HEK293 (cell line): ENCODE data around the gene LRP1B.

ENCODE experiments used
- CTCF ChIP-seq: fragments of 450-650 bp; formaldehyde crosslinking; IDR thresholded peaks from 2 replicates; pipeline ENCODE4 v1.5.1; 2016; ENCODE audit warnings: missing biosample characterization, missing genetic modification characterization
- PATZ1 ChIP-seq: fragments of 450-650 bp; formaldehyde crosslinking; IDR thresholded peaks from 2 replicates; pipeline ENCODE4 v1.5.1; 2016; ENCODE audit warnings: missing biosample characterization, missing genetic modification characterization
- PBX3 ChIP-seq: sonication (generic); formaldehyde crosslinking; IDR thresholded peaks from 2 replicates; pipeline ENCODE4 v1.8.1; 2022; ENCODE audit warnings: mild to moderate bottlenecking, moderate library complexity, missing genetic modification reagents
- PRDM4 ChIP-seq: fragments of 450-650 bp; formaldehyde crosslinking; IDR thresholded peaks from 2 replicates; pipeline ENCODE4 v1.5.1; 2017; ENCODE audit warnings: missing biosample characterization, missing genetic modification characterization
- YY1 ChIP-seq: fragments of 450-650 bp; formaldehyde crosslinking; IDR thresholded peaks from 2 replicates; pipeline ENCODE4 v1.5.1; 2018; ENCODE audit warnings: missing biosample characterization, missing genetic modification characterization
- ZNF302 ChIP-seq: fragments of 450-650 bp; formaldehyde crosslinking; IDR thresholded peaks from 2 replicates; pipeline ENCODE4 v1.5.1; 2016; ENCODE audit warnings: missing biosample characterization, missing genetic modification characterization, low read depth
- ZNF518A ChIP-seq: fragments of 450-650 bp; formaldehyde crosslinking; conservative IDR thresholded peaks from 2 replicates; pipeline ENCODE4 v1.5.1; 2016; ENCODE audit warnings: low read depth, missing biosample characterization, missing genetic modification characterization
- ZNF629 ChIP-seq: fragments of 450-650 bp; formaldehyde crosslinking; IDR thresholded peaks from 2 replicates; pipeline ENCODE4 v1.5.1; 2017; ENCODE audit warnings: missing biosample characterization, missing genetic modification characterization
- ZNF677 ChIP-seq: fragments of 450-650 bp; IDR thresholded peaks from 2 replicates; pipeline ENCODE4 v1.5.0; 2018; ENCODE audit warnings: missing biosample characterization, mild to moderate bottlenecking, missing genetic modification characterization, moderate library complexity
- ZNF701 ChIP-seq: fragments of 450-650 bp; formaldehyde crosslinking; IDR thresholded peaks from 2 replicates; pipeline ENCODE4 v1.5.1; 2016; ENCODE audit warnings: missing biosample characterization, missing genetic modification characterization

GRCh38 chr2:140288726-140289125, 1842.1 kb downstream of the LRP1B start:
- TF ChIP-seq PBX3 (CRISPR knock-in tag): no peak
- TF ChIP-seq CTCF: no peak
- no peak for TF ChIP-seq YY1 (tag by site-specific recombination)
- TF ChIP-seq PATZ1: no peak
- no peak for TF ChIP-seq ZNF518A (tag by site-specific recombination)
- no peak for TF ChIP-seq ZNF302 (tag by site-specific recombination)
- no peak for TF ChIP-seq ZNF677 (tag by site-specific recombination)
- no peak for TF ChIP-seq ZNF701 (tag by site-specific recombination)
- no peak for TF ChIP-seq PRDM4 (tag by site-specific recombination)
- TF ChIP-seq ZNF629 (tag by site-specific recombination): no peak
